Measurements from ENCODE around the gene MAST3.

Gene MAST3

GRCh38 chr19:18112989-18113478, 15.5 kb downstream of the MAST3 start:
- Histone ChIP-seq H3K9me3 (ENCODE audit: control insufficient read depth, insufficient read depth, low read length) (no peaks in the 10 kb centered on the region), H3K9ac (ENCODE audit: low read depth, low read length) (no peak overlapping the region), H3K4me1 (ENCODE audit: insufficient read depth, low read length) (peaks cover 14% of the 10 kb centered on the region), H3K36me3 (ENCODE audit: insufficient read depth, low read length) (no peaks in the 10 kb centered on the region)

GRCh38 chr19:18113827-18114226, 16.2 kb downstream of the MAST3 start:
- H3K9ac ChIP-seq (ENCODE audit: low read depth, low read length): no peak overlapping the region
- H3K36me3 ChIP-seq (ENCODE audit: insufficient read depth, low read length): no peaks in the 10 kb centered on the region
- no peaks in the 10 kb centered on the region for H3K9me3 ChIP-seq (ENCODE audit: control insufficient read depth, insufficient read depth, low read length)
- H3K4me1 ChIP-seq (ENCODE audit: insufficient read depth, low read length): peaks cover 13% of the 10 kb centered on the region

- H3K9ac ChIP-seq (ENCODE audit: low read depth, low read length): no peak overlapping the region
- no peaks in the 10 kb centered on the region for H3K9me3 ChIP-seq (ENCODE audit: control insufficient read depth, insufficient read depth, low read length)
These were observed 16.9 kb downstream of the MAST3 start for GRCh38 chr19:18114483-18114882.

GRCh38 chr19:18117364-18117691, 19.8 kb downstream of the MAST3 start:
- Histone ChIP-seq H3K4me1 (ENCODE audit: insufficient read depth, low read length) (peaks cover 10% of the 10 kb centered on the region; the same call in 1 of the 2 replicates), H3K9me3 (ENCODE audit: control insufficient read depth, insufficient read depth, low read length) (no peaks in the 10 kb centered on the region), H3K36me3 (ENCODE audit: insufficient read depth, low read length) (no peaks in the 10 kb centered on the region), H3K9ac (ENCODE audit: low read depth, low read length) (peak overlapping the region; percentile 52)

More at GRCh38 chr19:18114483-18114882, 16.9 kb downstream of the MAST3 start:
- Histone ChIP-seq H3K4me1 (ENCODE audit: insufficient read depth, low read length) (peaks cover 7% of the 10 kb centered on the region; the same call in 1 of the 2 replicates), H3K36me3 (ENCODE audit: insufficient read depth, low read length) (no peaks in the 10 kb centered on the region)

- Histone ChIP-seq H3K9me3 (ENCODE audit: control insufficient read depth, insufficient read depth, low read length) (no peaks in the 10 kb centered on the region), H3K36me3 (ENCODE audit: insufficient read depth, low read length) (no peaks in the 10 kb centered on the region), H3K4me1 (ENCODE audit: insufficient read depth, low read length) (peaks cover 10% of the 10 kb centered on the region; the same call in 1 of the 2 replicates), H3K9ac (ENCODE audit: low read depth, low read length) (peak overlapping the region; percentile 65)
These were observed 20.3 kb downstream of the MAST3 start for GRCh38 chr19:18117692-18118378.

- Histone ChIP-seq H3K9ac (ENCODE audit: low read depth, low read length) (peak overlapping the region; percentile 65), H3K36me3 (ENCODE audit: insufficient read depth, low read length) (no peaks in the 10 kb centered on the region), H3K9me3 (ENCODE audit: control insufficient read depth, insufficient read depth, low read length) (no peaks in the 10 kb centered on the region), H3K4me1 (ENCODE audit: insufficient read depth, low read length) (peaks cover 10% of the 10 kb centered on the region; the same call in 1 of the 2 replicates)
These were observed 20.9 kb downstream of the MAST3 start for GRCh38 chr19:18118420-18119012.

- no peak overlapping the region for H3K9ac ChIP-seq (ENCODE audit: low read depth, low read length)
- no peaks in the 10 kb centered on the region for H3K36me3 ChIP-seq (ENCODE audit: insufficient read depth, low read length)
- H3K4me1 ChIP-seq (ENCODE audit: insufficient read depth, low read length): peaks cover 10% of the 10 kb centered on the region; the same call in 1 of the 2 replicates
- no peaks in the 10 kb centered on the region for H3K9me3 ChIP-seq (ENCODE audit: control insufficient read depth, insufficient read depth, low read length)
These were observed 21.6 kb downstream of the MAST3 start for GRCh38 chr19:18119013-18119716.

- Histone ChIP-seq H3K9me3 (ENCODE audit: control insufficient read depth, insufficient read depth, low read length) (no peaks in the 10 kb centered on the region), H3K36me3 (ENCODE audit: insufficient read depth, low read length) (no peaks in the 10 kb centered on the region), H3K9ac (ENCODE audit: low read depth, low read length) (no peak overlapping the region), H3K4me1 (ENCODE audit: insufficient read depth, low read length) (peaks cover 10% of the 10 kb centered on the region; the same call in 1 of the 2 replicates)
These were observed 22.1 kb downstream of the MAST3 start for GRCh38 chr19:18119717-18120105.

- Histone ChIP-seq H3K36me3 (ENCODE audit: insufficient read depth, low read length) (no peaks in the 10 kb centered on the region), H3K9me3 (ENCODE audit: control insufficient read depth, insufficient read depth, low read length) (no peaks in the 10 kb centered on the region), H3K4me1 (ENCODE audit: insufficient read depth, low read length) (peaks cover 10% of the 10 kb centered on the region; the same call in 1 of the 2 replicates), H3K9ac (ENCODE audit: low read depth, low read length) (no peak overlapping the region)
These were observed 22.5 kb downstream of the MAST3 start for GRCh38 chr19:18120127-18120526.

- Histone ChIP-seq H3K36me3 (ENCODE audit: insufficient read depth, low read length) (no peaks in the 10 kb centered on the region), H3K9ac (ENCODE audit: low read depth, low read length) (no peak overlapping the region), H3K9me3 (ENCODE audit: control insufficient read depth, insufficient read depth, low read length) (no peaks in the 10 kb centered on the region), H3K4me1 (ENCODE audit: insufficient read depth, low read length) (peaks cover 10% of the 10 kb centered on the region; the same call in 1 of the 2 replicates)
These were observed 23.6 kb downstream of the MAST3 start for GRCh38 chr19:18121166-18121565.

GRCh38 chr19:18122424-18122823, 24.8 kb downstream of the MAST3 start:
- peaks cover 4% of the 10 kb centered on the region; the same call in 1 of the 2 replicates for H3K4me1 ChIP-seq (ENCODE audit: insufficient read depth, low read length)
- H3K36me3 ChIP-seq (ENCODE audit: insufficient read depth, low read length): no peaks in the 10 kb centered on the region
- no peaks in the 10 kb centered on the region for H3K9me3 ChIP-seq (ENCODE audit: control insufficient read depth, insufficient read depth, low read length)
- H3K9ac ChIP-seq (ENCODE audit: low read depth, low read length): no peak overlapping the region

- H3K4me1 ChIP-seq (ENCODE audit: insufficient read depth, low read length): 0 out of 2 replicates have a peak, but pooled peaks cover 3% of the 10 kb centered on the region
- no peaks in the 10 kb centered on the region; the same call in 1 of the 2 replicates for H3K36me3 ChIP-seq (ENCODE audit: insufficient read depth, low read length)
- no peak overlapping the region for H3K9ac ChIP-seq (ENCODE audit: low read depth, low read length)
- H3K9me3 ChIP-seq (ENCODE audit: control insufficient read depth, insufficient read depth, low read length): no peaks in the 10 kb centered on the region
These were observed 25.6 kb downstream of the MAST3 start for GRCh38 chr19:18122860-18123795.

- H3K9me3 ChIP-seq (ENCODE audit: control insufficient read depth, insufficient read depth, low read length): no peaks in the 10 kb centered on the region
- H3K4me1 ChIP-seq (ENCODE audit: insufficient read depth, low read length): 0 out of 2 replicates have a peak, but pooled peaks cover 3% of the 10 kb centered on the region
- H3K36me3 ChIP-seq (ENCODE audit: insufficient read depth, low read length): no peaks in the 10 kb centered on the region; the same call in 1 of the 2 replicates
- no peak overlapping the region for H3K9ac ChIP-seq (ENCODE audit: low read depth, low read length)
These were observed 26.2 kb downstream of the MAST3 start for GRCh38 chr19:18123819-18124218.

GRCh38 chr19:18126097-18126496, 28.5 kb downstream of the MAST3 start:
- H3K9ac ChIP-seq (ENCODE audit: low read depth, low read length): no peak overlapping the region
- no peaks in the 10 kb centered on the region; the same call in 1 of the 2 replicates for H3K36me3 ChIP-seq (ENCODE audit: insufficient read depth, low read length)
- H3K9me3 ChIP-seq (ENCODE audit: control insufficient read depth, insufficient read depth, low read length): no peaks in the 10 kb centered on the region
- H3K4me1 ChIP-seq (ENCODE audit: insufficient read depth, low read length): no peaks in the 10 kb centered on the region
